HG02610 (cell line): ENCODE measurements around the gene PSMA5.
"Not testable (repeated sequence)": the region's sequence is repeated elsewhere in the genome, so short reads cannot be mapped to it uniquely, and the experiment has no call there.

Source experiments
- ATAC-seq: cut with Tn5 transposase; IDR thresholded peaks from one replicate; pipeline ENCODE4 v1.9.1; 2021; ENCODE audit warnings: mild to moderate bottlenecking, moderate library complexity; ENCODE audit not compliant: unreplicated experiment

Gene PSMA5

GRCh38 chr1:109392788-109393616 lies 33.2 kb downstream of the PSMA5 start:
- no peak for ATAC-seq

DNA sequence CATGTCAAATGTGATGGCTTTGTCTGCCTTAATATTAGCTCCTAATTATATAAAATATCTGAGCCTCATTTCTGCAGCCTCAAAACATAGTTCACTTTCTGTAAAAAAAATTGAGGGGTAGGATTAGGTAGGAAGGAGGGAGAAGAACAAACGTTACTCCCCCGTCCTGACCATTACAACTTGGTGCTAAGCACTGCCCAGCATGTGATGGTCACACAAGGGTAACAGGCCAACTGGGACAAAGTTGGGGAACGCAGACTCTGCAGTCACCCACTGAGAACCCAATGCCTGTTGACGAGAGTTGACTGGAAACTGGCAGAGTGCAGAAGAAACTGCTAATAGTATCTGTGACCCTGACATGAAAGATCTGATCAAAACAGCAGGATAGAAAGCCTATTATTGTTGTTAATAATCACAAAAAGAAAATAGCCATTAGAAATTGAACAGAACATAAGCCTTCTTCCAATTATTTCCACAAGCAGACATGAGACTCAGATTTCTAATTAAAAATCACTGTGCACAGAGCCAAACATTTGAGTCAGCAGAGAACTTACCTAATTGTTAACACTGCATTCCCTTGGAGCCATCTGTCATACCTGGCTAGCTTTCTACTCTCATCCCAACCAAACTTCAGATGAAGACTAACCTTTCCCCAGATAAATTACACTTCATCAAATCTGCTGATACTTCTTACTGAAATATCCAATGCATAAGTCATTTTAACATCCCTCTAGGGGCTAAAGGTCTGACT lies 34.0 kb downstream of the PSMA5 start:
- no peak for ATAC-seq

DNA sequence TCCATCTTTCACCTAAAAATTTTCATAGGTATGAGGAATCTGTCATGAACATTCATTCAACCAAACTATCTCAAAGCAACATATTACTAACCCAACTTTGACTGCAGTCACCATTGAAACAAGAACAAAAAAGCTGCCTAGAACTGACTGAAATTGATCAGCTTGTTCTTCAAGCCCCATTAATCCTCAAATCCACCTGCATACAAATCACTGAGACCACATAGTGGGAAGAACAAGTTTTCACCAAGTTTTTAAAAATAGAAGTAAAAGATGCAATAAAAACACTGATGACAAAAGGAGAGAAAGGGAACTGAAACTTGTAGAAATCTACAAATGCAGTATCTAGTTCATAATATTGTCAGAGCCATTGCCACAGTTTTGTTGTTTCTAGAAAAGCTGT lies 34.6 kb downstream of the PSMA5 start:
- peak; percentile 93 for ATAC-seq

DNA sequence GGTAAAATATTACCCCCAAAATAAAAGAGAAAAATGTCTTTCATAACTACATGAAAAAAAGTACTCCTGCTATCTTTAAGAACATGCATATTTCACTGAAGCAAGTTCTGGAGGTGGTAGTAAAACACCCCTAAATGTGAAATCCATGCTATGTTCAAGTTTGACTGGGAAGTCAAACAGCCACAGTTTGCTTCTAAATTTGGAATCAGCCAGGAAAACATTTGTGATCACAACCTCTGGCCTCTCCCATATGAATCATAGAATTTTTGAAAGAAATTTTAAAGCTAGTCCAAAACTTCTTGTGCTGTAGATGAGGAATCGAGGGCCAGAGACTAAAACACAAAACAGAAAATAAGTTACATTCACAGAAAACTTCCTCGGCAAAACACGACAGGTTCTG lies 35.1 kb downstream of the PSMA5 start:
- no peak for ATAC-seq

GRCh38 chr1:109389638-109390341 lies 36.5 kb downstream of the PSMA5 start:
- no peak for ATAC-seq

- no peak for ATAC-seq
Measured at GRCh38 chr1:109388884-109389637, 37.2 kb downstream of the PSMA5 start.

- no peak for ATAC-seq
Measured at GRCh38 chr1:109388208-109388711, 38.0 kb downstream of the PSMA5 start.

GRCh38 chr1:109386054-109386717 lies 40.1 kb downstream of the PSMA5 start:
- peak; percentile 63 for ATAC-seq

GRCh38 chr1:109385417-109385816 lies 40.8 kb downstream of the PSMA5 start:
- no peak for ATAC-seq

GRCh38 chr1:109383854-109384253 lies 42.4 kb downstream of the PSMA5 start:
- no peak for ATAC-seq

DNA sequence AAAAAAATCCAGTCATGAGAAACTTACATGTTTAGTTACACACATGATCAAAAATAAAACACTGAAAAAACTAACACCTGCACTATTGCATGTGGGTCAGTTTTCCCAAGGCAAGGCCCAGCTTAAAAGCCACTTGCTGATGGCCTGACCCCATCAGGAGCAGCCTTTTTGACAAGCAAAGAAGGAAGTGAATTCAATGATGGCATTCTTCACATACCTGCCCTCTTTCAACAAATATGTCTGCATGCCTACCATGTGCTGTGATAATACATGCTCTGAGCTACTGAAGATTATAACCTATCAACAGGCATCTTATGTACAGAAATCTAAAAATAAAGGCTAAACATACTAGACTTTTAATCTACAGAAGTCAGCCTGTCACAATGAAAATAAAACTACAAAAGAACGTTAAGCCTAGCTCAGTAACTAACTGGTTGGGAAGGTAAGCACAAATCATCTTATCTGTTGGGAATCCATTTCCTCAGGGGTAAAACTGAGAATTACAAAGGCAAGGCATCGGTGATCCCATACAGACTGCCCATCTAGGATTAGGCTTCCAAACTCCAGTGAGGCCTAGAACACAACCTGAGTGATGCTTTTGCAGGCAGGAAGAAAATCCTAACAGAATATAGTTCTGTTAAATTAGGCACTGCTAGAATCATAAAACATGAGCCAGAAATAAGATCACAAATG lies 43.0 kb downstream of the PSMA5 start:
- ATAC-seq: no peak

DNA sequence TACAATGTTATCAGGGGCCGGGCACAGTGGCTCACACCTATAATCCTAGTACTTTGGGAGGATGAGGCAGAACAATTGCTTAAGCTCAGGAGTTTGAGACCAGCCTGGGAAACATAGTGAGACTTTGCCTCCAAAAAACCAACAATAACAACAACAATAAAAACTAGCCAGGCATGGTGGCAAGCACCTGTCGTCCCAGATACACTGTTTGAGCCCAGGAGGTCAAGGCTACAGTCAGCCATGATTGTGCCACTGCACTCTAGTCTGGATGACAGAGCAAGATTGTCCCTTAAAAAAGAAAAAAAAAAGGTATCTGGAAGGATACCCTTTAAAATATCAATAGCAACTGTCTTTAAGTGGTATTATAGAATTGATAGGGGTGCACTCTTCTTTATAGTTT lies 44.7 kb downstream of the PSMA5 start:
- ATAC-seq: no peak

- ATAC-seq: no peak
Measured at GRCh38 chr1:109379907-109380306, 46.3 kb downstream of the PSMA5 start.

DNA sequence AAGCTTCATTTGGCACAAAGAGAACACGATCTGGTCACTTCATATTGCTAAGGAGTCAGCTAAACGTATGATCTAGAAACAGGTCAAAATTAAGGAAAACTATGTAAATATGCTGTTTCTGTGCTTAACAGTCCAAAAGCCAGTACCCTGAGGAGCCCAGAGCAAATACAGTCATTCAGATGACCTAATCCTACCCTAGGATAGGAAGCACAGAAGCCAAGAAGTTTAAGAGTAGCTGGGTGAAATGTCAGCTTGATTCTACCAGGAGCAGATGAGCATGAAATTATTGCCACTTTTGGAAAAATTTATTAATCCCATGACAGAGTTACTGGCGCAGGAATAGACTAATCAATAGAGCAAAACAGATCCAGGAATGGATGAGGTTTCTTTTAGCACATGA lies 46.8 kb downstream of the PSMA5 start:
- ATAC-seq: no peak

GRCh38 chr1:109377698-109378097 lies 48.5 kb downstream of the PSMA5 start:
- ATAC-seq: no peak

- not testable (repeated sequence) for ATAC-seq
Measured at GRCh38 chr1:109373696-109374095, 52.6 kb downstream of the PSMA5 start.

DNA sequence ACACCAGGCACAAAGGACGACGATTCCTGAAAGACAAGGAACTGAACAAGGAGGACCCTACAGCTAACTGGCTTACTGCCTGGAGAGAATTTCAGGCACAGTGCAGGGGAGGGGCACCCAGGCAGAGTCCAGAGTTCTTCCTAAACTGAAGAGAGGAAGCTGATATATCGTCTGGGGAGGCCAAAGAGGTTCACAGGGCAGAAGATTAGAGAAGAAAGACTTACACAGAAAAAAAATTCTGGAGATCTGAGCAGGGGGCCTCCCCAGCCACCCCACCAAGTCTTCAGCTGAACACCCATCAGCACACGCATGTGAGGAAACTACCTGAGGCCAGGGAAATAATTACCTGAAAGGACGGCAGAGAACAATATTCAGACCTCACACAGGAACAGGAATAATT lies 53.1 kb downstream of the PSMA5 start:
- no peak for ATAC-seq

DNA sequence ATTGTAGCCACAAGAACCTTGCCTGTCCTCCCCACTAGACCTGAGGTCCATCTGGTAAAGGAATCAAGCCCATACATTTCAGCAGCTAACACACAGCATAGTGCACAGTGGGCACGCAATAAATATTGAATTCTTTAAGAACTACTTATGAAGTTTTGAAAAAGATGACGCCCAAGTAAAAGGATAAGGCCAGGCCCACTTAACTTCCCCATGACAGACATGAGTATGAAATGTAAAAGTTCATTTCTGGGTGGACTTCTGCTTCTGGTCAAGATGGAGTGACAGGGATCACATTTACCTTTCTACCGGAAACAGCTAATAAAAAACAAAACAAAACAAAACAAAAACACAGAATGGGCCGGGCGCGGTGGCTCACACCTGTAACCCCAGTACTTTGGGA lies 54.0 kb downstream of the PSMA5 start:
- ATAC-seq: no peak

DNA sequence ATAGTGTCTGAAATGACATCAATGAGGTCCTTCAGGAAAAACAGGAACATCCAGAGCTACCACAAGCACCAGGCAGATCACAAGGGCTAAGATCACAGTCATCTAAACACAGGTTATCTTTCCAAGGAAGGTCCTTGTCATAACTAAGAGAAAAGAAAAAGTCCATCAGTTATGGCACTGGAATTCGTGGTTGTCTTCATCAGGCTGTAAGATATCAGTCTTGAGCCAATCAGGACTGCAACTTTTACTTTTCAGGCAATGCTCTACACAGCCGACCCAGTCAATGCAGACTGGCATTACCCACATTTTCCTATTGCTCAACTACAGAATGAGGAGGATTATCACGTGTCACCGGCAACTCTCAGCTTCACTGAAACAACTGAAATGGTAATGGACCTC lies 54.9 kb downstream of the PSMA5 start:
- ATAC-seq: no peak
